ENCODE results near the gene COBL. TPM values are rescaled to one million over a fixed set of nuclear protein-coding genes. Genes with fewer than 3 reads are reported as not detected.

COBL gene
- total and polyA plus RNA-seq, 10 of the 15 experiments (the other 5 are each of a cell fraction or from before 2014, with no cell fraction given): 0.21 TPM; not detected in 9

- TF ChIP-seq TBL1XR1 (IDR thresholded peaks at IDR 0.05; ENCODE audit: low read depth, low read length) (no peak), SUPT20H (IDR thresholded peaks at IDR 0.05; ENCODE audit: borderline replicate concordance, control insufficient read depth, low read depth, low read length) (no peak), MTA3 (IDR thresholded peaks at IDR 0.05; ENCODE audit: borderline replicate concordance, low read length) (no peak), NR2C2 (IDR thresholded peaks at IDR 0.05; ENCODE audit: borderline replicate concordance, control insufficient read depth, insufficient read length, low read depth) (no peak), ZBTB11 (CRISPR knock-in tag; IDR thresholded peaks at IDR 0.05) (no peak)
- ATAC-seq (no peak), FAIRE-seq (no peak), DNase-seq (ENCODE audit: low read depth, low spot score) (no peak)
- in situ Hi-C loops (cut with MboI) (no loop called here), intact Hi-C loops (cut with micrococcal nuclease; ENCODE audit: unreplicated experiment) (no loop called here)
- RAD21 ChIA-PET (ENCODE audit: unreplicated experiment): no interaction called here
- Histone ChIP-seq H3K9me3 (replicated peaks; ENCODE audit: control insufficient read depth, insufficient read depth, low read length) (no peaks in the 10 kb centered on the region), H3K9ac (ENCODE audit: control insufficient read depth, insufficient read depth, low read length) (no peak overlapping the region), H3K27me3 (replicated peaks in 1 of 2; ENCODE audit: control insufficient read depth in 2 of 2, insufficient read depth in 2 of 2, low read length in 1 of 2) (no peaks in the 10 kb centered on the region; a peak in 1 of 4 replicates), H3K4me2 (ENCODE audit: control insufficient read depth, insufficient read depth) (no peak overlapping the region), H2AFZ (ENCODE audit: control insufficient read depth, low read depth, low read length) (no peak overlapping the region), H3K4me1 (ENCODE audit: control insufficient read depth, insufficient read depth, low read length) (no peaks in the 10 kb centered on the region), H3K79me2 (ENCODE audit: control insufficient read depth, insufficient read depth, low read length) (no peaks in the 10 kb centered on the region), H3K36me3 (ENCODE audit: control insufficient read depth in 2 of 2, insufficient read depth in 2 of 2, low read length in 1 of 2) (no peaks in the 10 kb centered on the region), H3K27ac (ENCODE audit: control insufficient read depth, insufficient read depth) (no peak overlapping the region), H4K20me1 (ENCODE audit: control insufficient read depth, insufficient read depth) (no peaks in the 10 kb centered on the region), H3K4me3 (no peak overlapping the region)
- SMC1A ChIA-PET (ENCODE audit: uncharacterized antibody, unreplicated experiment): no interaction called here
- WGBS (ENCODE audit: insufficient coverage, insufficient replicate concordance, low lambda C conversion rate, missing lambda C conversion rate): 8% methylated on average over 7 of the region's 7 CpGs
- no TSS peak for BruUV-seq (replicated peaks)
- POLR2A ChIA-PET: no interaction called here
- CTCF ChIA-PET: no interaction called here
Observed at GRCh38 chr7:51276091-51276605, 40.5 kb downstream of the COBL start.

Measured in GM12878 (cell line).